Stimulated activated CD4-positive, alpha-beta T cell treated with anti-CD3 and anti-CD28 coated beads, TNF-alpha, amount 100 ng/mL, for 48 hours (primary cell): Measurements from ENCODE around the gene TRIM29.

ENCODE experiments used
- DNase-seq, 3 donors: peaks; one replicate each; pipeline ENCODE4 v3.0.0-alpha.2; 2020; ENCODE audit warnings: low read depth in 3 of 3

TRIM29 gene

GRCh38 chr11:120061761-120062560, 76.0 kb downstream of the TRIM29 start:
- DNase-seq: no peak
